ENCODE data around the gene ZNF660.
A peak's percentile ranks its signal among the peaks of the same experiment; 100 is the strongest.

The ZNF660 gene

GRCh38 chr3:44648564-44649229, 63.9 kb downstream of the ZNF660 start, which contains the start of gene ZNF35:
Gene ZNF35 (plus strand): TSS chr3:44648732. CDS start chr3:44651068, 2,336 bp downstream.
- peak within 1 kb of the TSS; percentile 86 for H3K4me3 ChIP-seq (ENCODE audit: low read length)
- H3K79me2 ChIP-seq (ENCODE audit: control insufficient read depth, low read length) = peaks cover 17% of the 10 kb centered on the region
- H3K9me2 ChIP-seq (replicated peaks; ENCODE audit: control insufficient read depth, low read length) = no peaks in the 10 kb centered on the region
- no peak within 1 kb of the TSS for H3K27ac ChIP-seq (ENCODE audit: low read depth, low read length)
- H3F3A ChIP-seq (ENCODE audit: control insufficient read depth, insufficient read depth) = no peaks in the 10 kb centered on the region
- H3K4me2 ChIP-seq (ENCODE audit: low read length) = peak within 1 kb of the TSS; percentile 63
- peaks cover 28% of the 10 kb centered on the region for H3K36me3 ChIP-seq (ENCODE audit: control insufficient read depth, low read length)
- peaks cover 19% of the 10 kb centered on the region for H3K4me1 ChIP-seq (ENCODE audit: control insufficient read depth, low read length)
- TF ChIP-seq CTCF (IDR thresholded peaks at IDR 0.05; ENCODE audit: low read depth, low read length, poor library complexity, severe bottlenecking) = no peak
- TF ChIP-seq EZH2phosphoT487 (IDR thresholded peaks at IDR 0.05; ENCODE audit: borderline replicate concordance, low read length) = no peak
- H3K9me3 ChIP-seq (ENCODE audit: control insufficient read depth, insufficient read depth, low read length) = no peaks in the 10 kb centered on the region
- no peaks in the 10 kb centered on the region for H3K27me3 ChIP-seq (ENCODE audit: control insufficient read depth, low read length)
- H4K20me1 ChIP-seq (ENCODE audit: control insufficient read depth, insufficient read depth, low read depth, low read length) = no peaks in the 10 kb centered on the region

Data from DOHH2 (cell line).